Kidney (tissue), 14 donors: Measurements from ENCODE around the gene PHF2. TPM values are rescaled to one million over a fixed set of nuclear protein-coding genes. Genes with fewer than 3 reads are reported as not detected.

Experiments
- DNase-seq, 5 donors: peaks; one replicate each; pipeline ENCODE4 v3.0.0-alpha.2; 2013 to 2020
- FAIRE-seq: peaks from 2 replicates; lab custom pipeline; 2012; peaks lifted over from hg19 to GRCh38; lab: Jason Lieb, UNC
- H3K27ac ChIP-seq, 2 donors: one replicate each; pipeline ENCODE4 v1.7.0; 2013; ENCODE audit warnings: low read depth in 2 of 2, low read length in 2 of 2, inconsistent platforms in 1 of 2
- H3K27me3 ChIP-seq: one replicate; pipeline ENCODE4 v1.7.1; 2013; ENCODE audit warnings: low read length, inconsistent platforms; ENCODE audit not compliant: control insufficient read depth, insufficient read depth
- H3K36me3 ChIP-seq, 3 donors: one replicate each; pipeline versions ENCODE4 v1.7.0 to v1.7.1; 2013; ENCODE audit warnings: low read length in 3 of 3, control low read depth in 1 of 3, inconsistent platforms in 1 of 3; ENCODE audit not compliant: insufficient read depth in 3 of 3, control insufficient read depth in 2 of 3
- H3K4me1 ChIP-seq, 3 donors: one replicate each; pipeline versions ENCODE4 v1.7.0 to v1.7.1; 2013; ENCODE audit warnings: low read length in 3 of 3, inconsistent platforms in 1 of 3, low read depth in 1 of 3; ENCODE audit not compliant: control insufficient read depth in 2 of 3, insufficient read depth in 2 of 3
- H3K4me3 ChIP-seq, 3 donors: one replicate each; pipeline versions ENCODE4 v1.7.0 to v1.8.1; 2013; ENCODE audit warnings: low read length in 3 of 3, control low read depth in 1 of 3, inconsistent platforms in 1 of 3
- H3K9ac ChIP-seq, 3 donors: one replicate each; pipeline versions ENCODE4 v1.7.0 to v1.7.1; 2013; ENCODE audit warnings: low read length in 3 of 3, control low read depth in 1 of 3, inconsistent platforms in 1 of 3
- H3K9me3 ChIP-seq, 3 donors: one replicate each; pipeline versions ENCODE4 v1.7.0 to v1.7.1; 2013; ENCODE audit warnings: low read length in 3 of 3, control low read depth in 1 of 3, inconsistent platforms in 1 of 3; ENCODE audit not compliant: control insufficient read depth in 2 of 3, insufficient read depth in 1 of 3
- CTCF ChIP-seq: IDR thresholded peaks from 3 replicates; pipeline ENCODE4 v1.5.1; 2012; ENCODE audit warnings: mild to moderate bottlenecking, moderate library complexity, borderline replicate concordance; ENCODE audit not compliant: insufficient read depth; ENCODE audit errors: extremely low read depth
- intact Hi-C: fragments of 100-400 bp; cut with DNase I; formaldehyde crosslinking; loops from one replicate; pipeline ENCODE4 v1.11.1; 2022
- polyA plus RNA-seq: library from polyadenylated mRNA; stranded (reverse); fragments of 350-450 nt; fragmentation: Illumina TruSeq; extraction: RNeasy Lipid Tissue Mini Kit (QIAGEN cat#74804); gene quantifications from one replicate; pipeline ENCODE4 v1.2.3, GENCODE V29; 2014; ENCODE audit warnings: low read depth, low replicate concordance; ENCODE audit not compliant: insufficient read depth
- total RNA-seq: library from RNA; stranded (reverse); fragmentation: NEBNext Ultra II Directional; extraction: Animal tissue kit (Norgen Biotek cat#: 25700); gene quantifications from one replicate; pipeline ENCODE4 v1.2.1, GENCODE V29; 2021
- donor health status: control.
- donor health status: control.
- donor health status: control.
- donor health status: control.
- donor health status: control.
- donor health status: DM: yes; HTN: yes; CAD: no.
- donor health status: Normal renal cell carcinoma (clear cell type).

The PHF2 gene
- total and polyA plus RNA-seq, 2 donors from 2014 or later: 10.2 to 30.7 TPM

- Histone ChIP-seq H3K9me3 (no peaks in the 10 kb centered on the region), H3K4me1 (peaks cover 0 to 2% (median 0%) of the 10 kb centered on the region in 3 donors), H3K9ac (no peak overlapping the region), H3K27ac (no peak overlapping the region), H3K36me3 (peaks cover 5 to 19% (median 16%) of the 10 kb centered on the region in 3 donors), H3K27me3 (no peaks in the 10 kb centered on the region), H3K4me3 (no peak overlapping the region)
- DNase-seq (no peak), FAIRE-seq (no peak)
- TF ChIP-seq CTCF: no peak
- intact Hi-C loops: no loop called here
Measured at GRCh38 chr9:93541005-93541404, 35.4 kb upstream of the PHF2 start.

GRCh38 chr9:93541581-93542349, 34.6 kb upstream of the PHF2 start:
- Histone ChIP-seq H3K4me3 (no peak overlapping the region), H3K36me3 (peaks cover 4 to 19% (median 14%) of the 10 kb centered on the region in 3 donors), H3K9me3 (no peaks in the 10 kb centered on the region), H3K4me1 (peaks cover 0 to 2% (median 0%) of the 10 kb centered on the region in 3 donors), H3K27ac (no peak overlapping the region), H3K9ac (peak overlapping the region in 1 of 3 donors; percentile 22), H3K27me3 (no peaks in the 10 kb centered on the region)
- FAIRE-seq: no peak
- no peak for TF ChIP-seq CTCF
- intact Hi-C loops: no loop called here
- no peak for DNase-seq

- Histone ChIP-seq H3K4me1 (peaks cover 0 to 2% (median 0%) of the 10 kb centered on the region in 3 donors), H3K27me3 (no peaks in the 10 kb centered on the region), H3K9me3 (no peaks in the 10 kb centered on the region), H3K9ac (no peak overlapping the region), H3K27ac (no peak overlapping the region), H3K36me3 (peaks cover 3 to 21% (median 14%) of the 10 kb centered on the region in 3 donors), H3K4me3 (no peak overlapping the region)
- FAIRE-seq: no peak
- intact Hi-C loops: no loop called here
- no peak for TF ChIP-seq CTCF
- no peak for DNase-seq
Measured at GRCh38 chr9:93543117-93543516, 33.3 kb upstream of the PHF2 start.
